Measurements from ENCODE around the gene VPS26B.

DNA sequence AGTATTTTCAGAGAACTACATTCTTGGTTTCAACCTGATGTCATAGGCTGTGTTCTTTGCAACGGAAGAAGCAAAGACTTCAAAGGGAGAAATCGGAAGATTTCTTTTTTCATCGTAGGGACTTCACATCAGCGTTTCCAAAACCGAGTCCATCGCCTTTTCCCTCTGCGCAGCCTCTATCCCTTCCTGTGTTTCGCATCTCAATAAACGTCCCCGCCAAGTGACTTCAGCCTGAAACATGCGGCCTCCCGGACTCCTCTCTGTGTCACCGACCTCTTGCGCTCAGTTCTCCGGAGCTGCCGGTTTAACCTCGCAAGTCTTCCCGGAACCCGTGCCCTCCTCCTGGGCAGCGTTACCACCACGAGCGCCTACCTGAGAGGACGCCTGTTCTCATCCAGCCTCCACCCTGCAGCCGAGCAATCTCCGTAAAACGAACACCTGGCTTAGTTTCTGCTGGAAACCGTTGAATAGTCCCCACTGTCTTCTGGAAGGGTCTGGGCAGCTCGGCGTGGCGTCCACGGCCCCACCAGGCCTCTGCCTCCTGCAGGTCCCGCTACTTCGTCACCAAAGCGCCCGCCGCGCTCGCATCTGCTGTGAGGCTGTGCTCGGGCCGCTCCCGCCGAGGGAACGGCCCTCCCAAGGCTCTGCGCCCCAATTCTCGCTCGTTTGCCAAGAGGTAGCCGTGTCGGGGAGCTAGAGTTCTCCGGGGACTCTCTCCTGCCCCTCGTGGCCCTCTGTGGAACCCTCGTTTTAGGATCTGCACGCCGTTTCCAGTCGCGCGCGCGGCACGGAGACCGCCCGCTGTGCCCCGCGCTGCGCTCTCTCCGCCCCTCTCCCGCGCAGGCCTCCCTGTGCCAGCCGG lies 51.3 kb downstream of the VPS26B start, which contains the start of gene GLB1L3:
- no peak for TF ChIP-seq EP300 (IDR thresholded peaks at IDR 0.05)
- TF ChIP-seq POLR2A (IDR thresholded peaks at IDR 0.05) = no peak
